Stimulated activated CD4-positive, alpha-beta T cell treated with anti-CD3 and anti-CD28 coated beads, Interleukin-4, amount 100 ng/mL, for 24 hours (primary cell): ENCODE data around the gene SOX13.
"Not testable (repeated sequence)": the region's sequence is repeated elsewhere in the genome, so short reads cannot be mapped to it uniquely, and the experiment has no call there.

Source experiments
- DNase-seq: peaks from one replicate; pipeline ENCODE4 v3.0.0-alpha.2; 2020

Gene SOX13

DNA sequence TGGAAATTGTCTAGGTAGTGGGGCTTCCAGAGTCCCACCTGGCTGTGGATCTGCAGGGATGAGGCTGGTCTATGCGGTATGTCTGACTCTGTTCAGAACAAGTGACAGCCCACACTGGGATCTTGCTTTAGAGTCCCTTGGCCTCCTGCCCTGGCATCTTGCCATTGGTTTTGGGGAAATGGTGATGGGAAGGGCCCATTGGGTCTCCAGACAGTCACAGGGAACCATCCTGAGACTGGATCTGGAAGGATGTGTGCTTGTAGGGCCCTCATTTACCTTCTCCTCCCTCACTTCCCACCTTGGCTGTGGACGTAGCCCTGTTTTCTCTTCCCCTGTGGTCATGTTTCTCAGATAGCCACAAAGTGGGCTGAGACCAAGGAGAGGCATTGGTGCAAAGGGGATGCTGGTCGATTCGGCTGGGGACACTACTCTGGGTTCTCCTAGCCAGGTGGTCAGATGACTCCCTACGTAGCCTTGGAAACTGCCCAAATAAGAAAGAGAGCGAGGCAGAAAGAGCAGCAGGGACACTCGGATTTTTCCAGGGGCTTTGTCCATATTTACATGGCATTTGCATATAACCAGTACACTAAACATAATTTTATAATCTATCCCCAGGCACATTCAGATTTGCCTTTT, 15.1 kb downstream of the SOX13 start:
- no peak for DNase-seq

DNA sequence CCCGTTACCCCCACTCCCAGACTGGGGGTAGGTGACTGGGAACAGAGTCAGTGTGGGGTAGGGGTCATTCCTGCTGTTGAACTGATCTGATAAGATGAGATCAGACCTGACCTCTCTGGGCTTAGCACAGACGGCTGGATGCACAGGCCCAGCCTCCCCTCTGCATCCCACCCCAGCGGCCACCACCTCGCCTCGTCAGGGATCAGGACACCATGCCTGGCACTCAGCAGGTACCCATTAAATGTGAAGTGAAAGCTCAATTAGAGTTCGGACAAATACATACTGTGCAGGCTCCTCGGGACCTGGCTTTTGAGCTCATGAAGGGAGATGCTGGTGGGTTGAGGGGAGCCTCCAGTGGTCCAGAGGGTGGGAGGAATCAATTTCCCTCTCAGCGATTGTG, 15.7 kb downstream of the SOX13 start:
- DNase-seq: no peak

DNA sequence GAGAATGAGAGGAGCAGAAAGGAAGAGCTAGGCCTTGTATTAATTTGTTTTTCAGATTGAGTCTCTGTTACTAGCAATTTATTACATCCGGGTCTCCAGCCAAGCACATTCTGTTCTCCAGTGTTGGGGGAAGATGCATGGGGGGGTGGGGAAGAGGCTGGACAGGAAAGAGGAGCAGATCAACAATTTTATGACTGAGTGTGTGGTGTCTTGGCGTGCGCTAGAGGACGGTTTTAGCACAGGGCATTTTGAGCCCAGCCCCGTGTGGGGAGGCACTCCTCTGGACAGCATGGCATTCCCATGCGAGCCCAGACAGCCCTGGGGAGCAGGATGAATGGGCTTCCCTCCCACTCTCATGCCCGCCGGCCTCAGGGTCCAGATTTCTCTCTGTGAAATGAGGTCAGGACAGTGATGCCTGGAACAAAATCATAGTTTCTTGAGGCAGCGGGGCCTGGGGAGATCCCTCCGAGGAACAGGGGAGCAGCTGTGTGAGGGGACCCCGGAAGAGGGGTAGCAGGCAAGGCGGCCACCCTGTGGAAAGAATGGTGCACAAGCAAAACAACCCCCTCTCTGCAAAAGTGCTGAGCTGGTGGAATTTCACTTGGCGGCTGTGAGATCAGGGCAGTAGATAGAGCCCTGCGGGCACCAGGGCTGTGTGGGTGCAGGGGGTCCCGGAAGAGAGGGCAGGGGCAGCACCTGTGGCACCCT, 16.3 kb downstream of the SOX13 start:
- DNase-seq: no peak

DNA sequence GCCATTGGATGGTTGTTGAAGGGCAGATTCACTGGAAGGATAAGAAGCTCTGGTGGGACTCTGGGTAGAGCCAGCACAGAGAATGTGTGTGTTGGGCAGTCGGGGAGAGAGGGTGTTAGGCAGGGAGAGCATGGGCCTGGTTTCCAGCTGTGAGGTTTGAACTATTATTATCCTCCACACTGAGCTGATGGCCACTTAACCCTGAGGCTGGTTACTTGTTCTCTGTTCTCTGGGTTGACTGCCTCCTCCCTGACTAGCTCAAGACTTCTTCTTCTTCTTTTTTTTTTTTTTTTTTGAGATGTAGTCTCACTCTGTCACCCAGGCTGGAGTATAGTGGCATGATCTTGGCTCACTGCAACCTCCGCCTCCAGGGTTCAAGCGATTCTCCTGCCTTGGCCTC, 17.2 kb downstream of the SOX13 start:
- not testable (repeated sequence) for DNase-seq

DNA sequence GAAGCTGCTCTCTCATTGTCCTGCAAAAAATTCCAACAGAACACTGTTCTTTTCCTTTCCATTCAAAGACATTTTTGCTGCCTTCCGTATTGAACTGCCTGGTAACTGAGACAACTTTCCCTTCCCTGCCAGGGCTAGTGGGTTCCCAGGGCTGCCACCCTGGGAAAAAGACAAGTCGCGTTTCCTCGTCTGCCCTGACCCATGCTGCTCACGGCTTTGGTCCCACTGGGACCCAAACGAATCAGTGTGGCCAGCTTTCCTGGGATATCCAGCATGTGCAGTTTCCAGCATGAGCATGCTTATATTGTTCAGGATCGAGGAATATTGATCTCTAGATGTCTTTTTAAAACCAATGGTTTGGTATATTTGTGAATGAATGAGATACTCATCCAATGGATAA, 18.2 kb downstream of the SOX13 start:
- DNase-seq: no peak

DNA sequence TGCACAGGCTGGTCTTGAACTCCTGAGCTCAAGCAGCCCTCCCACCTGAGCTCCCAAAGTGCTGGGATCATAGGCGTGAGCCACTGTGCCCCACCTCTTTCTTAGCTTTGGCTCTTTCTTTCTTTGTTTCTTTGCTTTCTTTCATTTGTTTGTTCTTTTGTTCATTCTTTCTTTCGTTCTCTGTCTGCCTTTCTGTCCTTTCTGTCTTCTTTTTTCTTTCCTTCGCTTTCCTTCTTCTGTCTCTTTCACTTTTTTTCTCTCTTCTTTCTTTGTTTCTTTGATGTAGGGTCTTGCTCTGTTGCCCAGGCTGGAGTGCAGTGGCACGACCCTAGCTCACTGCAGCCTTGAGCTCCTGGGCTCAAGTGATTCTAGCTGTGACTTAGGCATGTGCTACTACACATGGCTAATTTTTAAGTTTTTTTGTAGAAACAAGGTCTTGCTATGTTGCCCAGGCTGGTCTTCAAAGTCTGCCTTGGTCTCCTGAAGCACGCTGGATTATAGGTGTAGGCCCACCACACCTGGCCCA, 18.9 kb downstream of the SOX13 start:
- no peak for DNase-seq

DNA sequence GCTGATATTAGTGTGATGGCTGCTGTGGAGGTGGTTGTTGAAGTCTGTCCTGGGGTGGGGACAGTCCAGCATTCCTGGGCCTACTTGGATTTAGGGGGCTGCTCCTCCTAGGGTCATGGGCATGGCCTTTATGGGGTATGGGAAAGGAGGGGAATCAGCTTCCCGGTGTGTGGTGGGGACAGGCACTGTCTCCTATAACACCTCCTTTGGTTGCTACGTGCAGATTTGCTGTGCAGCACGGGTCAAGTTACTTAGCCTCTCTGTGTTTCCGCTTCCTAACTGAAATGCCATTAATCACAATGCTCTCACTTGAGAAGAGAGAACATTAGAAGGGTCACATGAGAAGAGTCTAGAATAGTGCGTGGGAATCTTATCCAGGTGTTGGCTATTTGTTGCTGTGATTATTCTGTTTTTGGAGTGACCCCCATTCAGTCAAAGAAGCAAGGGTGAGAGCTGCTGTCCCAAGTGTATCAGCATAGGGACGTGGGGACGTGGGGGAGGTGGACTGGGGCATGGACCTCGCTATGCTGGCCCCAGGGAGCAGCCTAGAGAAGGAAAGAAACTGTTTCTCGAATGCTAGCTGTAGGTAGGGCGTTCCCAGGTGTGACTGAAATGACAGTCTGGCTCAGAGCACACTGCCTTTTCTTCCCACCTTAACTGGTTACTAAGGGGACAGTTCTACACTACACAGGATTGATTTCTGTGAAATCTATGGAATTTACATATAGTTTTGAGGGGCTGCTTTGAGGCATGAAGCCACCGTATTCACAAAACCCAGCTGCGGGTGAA, 19.9 kb downstream of the SOX13 start:
- no peak for DNase-seq

DNA sequence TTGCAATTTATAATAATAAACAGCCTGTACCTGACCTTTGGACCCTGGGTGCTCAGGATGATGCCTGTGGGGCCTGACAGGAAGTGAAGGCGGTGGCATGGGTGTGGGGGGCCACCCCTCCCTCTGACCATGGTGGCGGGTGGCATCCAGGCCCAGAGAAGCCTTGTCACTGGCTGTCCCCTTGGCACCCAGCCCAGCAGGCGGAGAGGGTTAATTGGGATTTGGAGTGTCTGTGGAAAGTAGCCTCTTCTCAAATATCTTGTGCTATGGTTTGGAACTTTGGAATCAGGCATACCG, 20.5 kb downstream of the SOX13 start:
- no peak for DNase-seq

DNA sequence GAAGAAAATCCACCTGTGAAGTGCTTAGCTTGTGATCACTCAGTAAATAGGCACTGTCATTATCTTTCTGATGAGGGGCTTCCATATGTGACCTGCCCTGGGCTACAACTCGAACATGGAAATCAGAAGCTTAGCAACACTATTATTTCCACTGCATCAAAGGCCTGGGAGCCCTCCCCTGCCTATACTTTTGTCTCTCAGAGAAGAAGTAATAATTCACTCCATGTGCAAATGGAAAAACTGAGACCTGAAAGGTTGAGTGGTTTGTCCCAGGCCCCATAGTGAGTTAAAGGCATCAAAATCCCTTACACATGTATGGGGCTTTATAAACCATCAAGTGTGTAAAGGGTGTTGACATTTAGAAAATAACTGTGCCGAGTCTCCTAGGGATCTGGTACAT, 20.9 kb downstream of the SOX13 start:
- no peak for DNase-seq

DNA sequence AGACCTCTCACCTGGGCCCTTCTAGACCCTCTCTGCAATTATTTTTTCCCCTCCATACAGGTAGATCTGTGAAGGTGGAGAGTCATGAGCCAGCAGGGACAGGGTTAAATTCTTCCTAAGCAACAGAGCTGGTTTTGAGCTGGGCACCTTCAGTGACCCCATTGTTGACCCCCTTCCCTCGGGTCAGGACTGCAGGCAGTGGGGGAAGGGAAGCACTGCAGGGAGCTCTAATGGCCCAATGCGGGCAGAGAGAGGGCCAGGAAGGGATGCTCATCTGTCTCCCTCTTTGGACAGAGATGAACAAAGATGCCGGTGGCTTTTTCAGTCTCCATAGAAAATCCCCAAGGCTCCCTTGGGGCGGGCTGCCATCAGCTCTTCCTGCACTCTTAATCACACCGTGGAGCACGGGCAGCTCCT, 21.4 kb downstream of the SOX13 start:
- DNase-seq: no peak

DNA sequence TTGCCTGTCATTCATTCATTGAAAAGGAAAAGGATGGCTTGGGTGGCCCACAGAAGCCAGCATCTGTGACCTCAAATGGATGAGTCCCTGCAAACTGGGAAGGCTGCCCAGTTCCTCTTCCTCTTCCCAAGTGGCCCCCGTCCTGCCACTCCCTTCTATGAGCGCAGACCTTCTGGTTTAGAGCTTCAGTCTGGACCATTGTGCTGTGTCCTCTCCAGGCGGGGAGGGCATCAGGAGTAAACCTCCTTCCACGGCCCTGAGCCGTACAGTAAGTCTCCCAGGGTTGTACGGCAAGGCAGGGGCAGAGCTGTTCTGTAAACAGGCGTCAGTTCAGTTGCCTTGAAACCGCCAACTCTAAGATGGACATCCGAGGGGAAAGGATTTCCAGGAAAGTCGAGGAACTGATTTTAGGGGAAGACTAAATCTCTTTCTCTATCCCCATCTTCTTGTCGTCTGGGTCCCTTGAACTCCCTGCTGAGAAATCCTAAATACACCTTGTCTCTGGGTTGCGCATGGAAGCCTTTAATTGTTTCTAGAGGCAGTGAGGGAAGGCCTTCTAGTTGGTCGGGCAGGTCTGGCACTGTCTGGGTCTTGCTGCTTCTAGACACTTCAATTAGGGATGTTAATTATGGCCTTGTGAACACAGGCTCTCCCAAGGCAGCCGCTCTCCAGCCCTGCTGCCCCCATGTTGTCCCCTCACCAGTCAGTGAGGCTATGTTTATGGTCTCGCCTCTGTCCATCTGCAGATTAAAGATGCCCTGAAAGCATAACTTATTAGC, 22.1 kb downstream of the SOX13 start:
- no peak for DNase-seq

DNA sequence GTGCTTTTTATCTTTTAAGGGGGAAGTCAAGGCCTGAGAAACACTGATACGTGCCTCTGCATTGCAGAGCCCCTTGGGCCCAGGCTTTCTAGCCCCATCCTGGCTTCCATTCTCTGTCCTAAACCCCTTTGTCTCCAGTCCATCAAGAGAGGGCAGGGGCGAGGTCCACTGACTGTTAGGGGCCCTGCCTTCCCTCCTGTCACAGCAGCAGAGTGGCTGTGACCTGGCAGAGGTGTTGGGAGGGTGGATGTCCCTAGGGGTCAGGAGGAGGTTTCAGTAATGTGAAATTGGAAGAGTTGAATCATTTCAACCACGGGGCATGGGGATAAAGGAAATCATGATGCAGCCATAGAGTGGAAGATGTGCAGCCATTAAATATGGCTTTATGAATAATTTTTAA, 24.0 kb downstream of the SOX13 start:
- no peak for DNase-seq

DNA sequence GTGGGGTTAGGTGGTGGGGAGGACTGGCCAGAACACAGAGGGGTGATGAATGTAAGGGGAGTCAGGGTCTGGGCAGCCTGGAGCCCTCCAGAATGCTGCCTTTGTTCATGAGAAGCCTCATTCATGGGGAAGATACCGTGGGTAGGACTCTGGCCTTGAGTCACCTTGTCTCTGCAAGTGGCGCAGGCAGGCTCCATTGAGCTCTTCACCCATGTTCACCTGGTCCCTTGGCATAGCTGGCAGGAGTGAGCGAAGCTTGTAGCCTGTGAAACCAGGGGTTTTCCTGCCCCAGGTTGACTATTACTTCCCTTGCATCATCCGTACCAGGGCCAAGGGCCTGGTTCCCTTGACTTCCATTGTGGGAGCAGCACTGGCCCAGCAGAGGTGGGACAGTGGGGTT, 25.8 kb downstream of the SOX13 start:
- DNase-seq: no peak

DNA sequence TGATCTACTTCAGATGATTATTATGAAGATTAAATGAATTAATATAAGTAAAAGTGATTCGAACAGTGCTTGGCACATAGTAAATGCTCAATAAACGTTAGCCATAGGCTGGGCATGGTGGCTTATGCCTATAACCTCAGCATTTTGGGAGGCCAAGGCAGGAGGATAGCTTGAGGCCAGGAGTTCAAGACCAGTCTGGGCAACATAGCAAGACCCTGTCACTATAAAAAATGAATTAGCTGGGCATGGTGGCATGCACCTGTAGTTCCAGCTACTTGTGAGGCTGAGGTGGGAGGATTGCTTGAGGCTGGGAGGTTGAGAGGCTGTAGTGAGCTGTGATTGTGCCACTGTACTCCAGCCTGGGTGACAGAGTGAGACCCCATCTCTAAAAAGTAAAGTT, 26.8 kb downstream of the SOX13 start:
- not testable (repeated sequence) for DNase-seq

DNA sequence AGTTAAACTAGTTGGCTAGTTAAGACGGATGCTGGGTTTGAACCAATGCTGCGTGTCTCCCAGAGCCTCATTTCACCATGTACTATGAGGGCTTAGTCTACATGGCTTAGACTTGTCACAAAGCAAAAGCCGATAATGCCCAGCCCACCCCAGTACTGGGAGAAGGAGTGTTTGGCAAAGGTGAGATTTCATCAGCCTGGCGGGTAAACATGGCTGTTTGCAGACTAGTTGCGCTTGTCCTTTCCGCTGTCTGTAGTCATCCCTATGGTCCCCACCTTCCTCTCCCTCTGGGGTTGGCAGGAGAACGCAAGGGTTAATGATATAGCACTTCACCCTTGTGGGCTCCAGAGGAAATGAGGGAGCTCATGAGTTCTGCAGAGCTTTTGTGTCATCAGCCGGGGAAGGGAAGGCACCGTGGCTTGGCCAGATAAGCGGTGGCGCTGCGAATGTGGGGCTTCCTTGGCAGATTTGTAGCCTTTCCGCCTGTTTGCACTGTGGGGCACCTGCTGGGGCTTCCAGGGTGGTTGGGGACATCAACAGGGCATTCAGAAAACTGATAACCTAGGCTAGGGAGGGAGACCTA, 29.2 kb downstream of the SOX13 start:
- no peak for DNase-seq

DNA sequence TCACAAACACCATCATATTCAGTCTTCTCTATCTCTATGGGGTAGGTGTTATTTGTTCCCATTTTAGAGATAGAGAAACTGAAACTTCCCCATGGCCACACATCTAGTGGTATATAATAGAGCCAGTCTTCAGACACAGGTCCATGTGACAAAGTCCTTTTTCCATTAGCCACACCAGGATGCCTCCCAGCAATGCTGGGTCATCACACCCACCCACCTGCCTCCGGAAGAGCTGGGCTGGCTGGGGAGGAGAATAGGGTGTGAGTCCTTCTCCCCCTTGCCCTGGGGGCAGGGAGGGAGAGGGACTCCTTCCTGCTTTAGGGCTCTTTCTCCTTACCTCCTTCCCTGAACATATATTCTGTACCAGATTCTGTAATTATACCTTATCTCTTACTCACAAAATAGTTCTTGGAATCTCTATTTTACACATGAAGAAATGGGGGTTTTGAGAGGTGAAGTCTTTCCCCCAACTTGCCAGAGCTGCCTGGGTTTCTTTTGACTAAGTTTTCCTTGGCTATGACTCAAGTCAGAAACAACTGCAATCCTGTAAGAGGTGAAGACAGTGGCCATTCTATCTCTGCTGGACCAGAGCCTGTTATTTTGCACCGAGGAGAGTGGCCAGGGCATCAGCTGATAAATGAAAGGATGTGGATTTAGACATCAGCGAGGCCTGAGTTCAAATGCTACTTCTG, 30.0 kb downstream of the SOX13 start:
- DNase-seq: no peak

DNA sequence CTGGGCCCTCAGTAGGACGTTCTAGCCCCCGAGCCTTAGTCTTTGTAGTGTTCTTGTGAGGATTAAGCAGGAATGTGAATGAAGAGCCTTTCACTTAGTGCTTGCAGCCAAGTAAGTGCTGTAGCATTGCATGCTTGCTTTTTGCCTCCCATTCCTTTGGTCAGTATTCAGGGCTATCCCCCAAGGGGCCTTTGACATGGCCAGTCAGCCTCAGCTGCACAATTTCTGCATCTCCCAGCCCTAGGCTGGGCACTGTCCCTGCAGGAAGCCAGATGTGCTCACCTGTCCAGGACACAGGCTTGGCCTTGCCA, 30.5 kb downstream of the SOX13 start:
- no peak for DNase-seq

DNA sequence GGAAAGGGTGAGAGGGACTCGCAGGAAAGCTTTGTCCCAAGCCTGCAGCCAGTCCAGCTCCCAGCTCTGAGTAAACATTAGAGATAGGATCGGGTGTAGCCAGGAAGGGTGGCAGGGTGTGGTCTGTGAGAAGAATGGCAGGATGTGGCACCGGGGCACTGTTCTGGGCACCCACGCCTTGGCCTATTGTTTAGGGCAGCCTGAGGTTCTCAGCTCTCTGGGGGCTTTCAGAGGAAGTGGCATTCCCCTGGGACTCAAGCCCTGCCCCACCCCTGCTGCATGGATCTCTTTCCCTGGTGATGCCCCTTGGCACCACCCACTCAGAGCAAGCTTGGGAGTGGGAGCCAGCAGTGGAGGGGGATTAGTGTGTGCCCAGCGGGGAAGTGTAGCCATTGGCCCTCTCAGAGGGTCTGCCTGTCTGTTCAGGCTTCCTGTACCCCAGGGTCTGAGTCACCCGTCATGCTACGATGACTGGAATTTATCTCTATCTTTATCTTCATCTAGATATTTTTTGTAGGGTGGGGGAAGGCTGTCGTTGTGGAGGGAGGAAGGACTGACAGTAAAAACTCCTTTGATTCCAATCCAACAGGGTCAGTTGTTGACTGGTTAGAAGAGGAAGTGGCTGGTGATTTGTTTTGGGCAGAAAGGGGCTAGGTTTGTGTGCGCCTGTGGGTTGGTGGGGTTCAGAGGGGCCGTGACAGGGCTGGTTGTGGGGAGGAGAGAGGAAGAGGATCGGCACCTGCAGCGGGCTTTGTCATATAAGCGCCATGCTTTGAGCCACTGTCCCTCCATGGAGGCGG, 31.6 kb downstream of the SOX13 start:
- DNase-seq: no peak

DNA sequence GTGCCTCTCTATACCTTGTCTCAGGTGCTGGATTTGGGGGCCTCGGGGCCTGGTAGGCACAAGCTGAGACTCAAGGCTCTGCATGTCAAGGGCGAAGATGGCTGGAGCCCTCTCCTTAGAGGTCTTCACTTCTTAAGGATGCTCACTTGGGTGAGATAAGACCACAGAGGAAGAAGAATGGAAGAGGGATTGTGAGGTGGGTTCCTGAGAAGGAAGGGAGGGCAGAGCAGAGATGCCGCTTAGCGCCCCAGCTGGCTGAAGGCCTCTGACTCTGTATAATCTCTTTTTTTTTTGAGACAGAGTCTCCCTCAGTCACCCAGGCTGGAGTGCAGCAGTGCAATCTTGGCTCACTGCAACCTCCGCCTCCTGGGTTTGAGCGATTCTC, 32.2 kb downstream of the SOX13 start:
- DNase-seq: no peak

DNA sequence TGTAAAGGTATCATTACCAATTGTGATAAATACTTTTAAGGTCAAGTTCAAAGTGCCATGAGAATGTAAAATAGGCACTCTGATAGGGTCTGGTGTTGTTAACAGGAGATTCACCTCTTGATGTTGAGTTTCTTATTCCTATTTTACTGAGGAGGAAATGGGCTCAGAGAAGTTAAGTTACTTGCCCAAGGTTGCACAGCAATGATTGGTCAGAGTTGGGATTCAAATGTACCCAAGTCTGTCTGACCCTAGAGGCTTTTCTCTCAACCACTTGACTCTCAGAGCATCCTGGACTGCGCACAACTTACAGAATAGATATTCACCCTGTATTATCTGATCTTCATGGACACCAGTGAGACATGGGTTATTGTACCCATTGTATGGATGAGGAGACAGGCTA, 33.9 kb downstream of the SOX13 start:
- no peak for DNase-seq

DNA sequence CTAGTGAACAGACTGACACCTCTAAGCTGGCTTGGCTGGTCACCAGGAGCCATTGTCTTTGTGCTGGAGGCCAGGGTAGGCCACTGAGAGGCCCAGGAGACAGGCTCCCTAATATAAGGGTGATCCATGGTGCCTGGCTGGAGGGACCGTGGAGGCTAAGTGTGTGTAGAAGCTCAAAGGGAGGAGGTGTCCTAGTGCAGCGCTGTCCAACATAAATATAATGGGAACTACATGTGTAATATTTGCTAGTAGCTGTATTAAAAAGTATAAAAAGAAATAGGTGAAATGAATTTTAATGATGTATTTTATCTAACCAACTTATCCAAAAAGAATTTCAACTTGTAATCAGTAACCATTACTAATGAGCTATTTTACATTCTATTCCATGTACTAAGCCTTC, 35.0 kb downstream of the SOX13 start:
- no peak for DNase-seq
